IPS DF 4.7 (cell line): Measurements from ENCODE around the gene EIF4G3.

Source experiments
- DNase-seq: peaks from one replicate; pipeline ENCODE4 v3.0.0-alpha.2; 2013; ENCODE audit warnings: low spot score; ENCODE audit errors: extremely low read depth

EIF4G3 gene

GRCh38 chr1:20996554-20996953 lies 180.1 kb downstream of the EIF4G3 start:
- no peak for DNase-seq

- no peak for DNase-seq
Measured at GRCh38 chr1:20993716-20994575, 182.8 kb downstream of the EIF4G3 start.

DNA sequence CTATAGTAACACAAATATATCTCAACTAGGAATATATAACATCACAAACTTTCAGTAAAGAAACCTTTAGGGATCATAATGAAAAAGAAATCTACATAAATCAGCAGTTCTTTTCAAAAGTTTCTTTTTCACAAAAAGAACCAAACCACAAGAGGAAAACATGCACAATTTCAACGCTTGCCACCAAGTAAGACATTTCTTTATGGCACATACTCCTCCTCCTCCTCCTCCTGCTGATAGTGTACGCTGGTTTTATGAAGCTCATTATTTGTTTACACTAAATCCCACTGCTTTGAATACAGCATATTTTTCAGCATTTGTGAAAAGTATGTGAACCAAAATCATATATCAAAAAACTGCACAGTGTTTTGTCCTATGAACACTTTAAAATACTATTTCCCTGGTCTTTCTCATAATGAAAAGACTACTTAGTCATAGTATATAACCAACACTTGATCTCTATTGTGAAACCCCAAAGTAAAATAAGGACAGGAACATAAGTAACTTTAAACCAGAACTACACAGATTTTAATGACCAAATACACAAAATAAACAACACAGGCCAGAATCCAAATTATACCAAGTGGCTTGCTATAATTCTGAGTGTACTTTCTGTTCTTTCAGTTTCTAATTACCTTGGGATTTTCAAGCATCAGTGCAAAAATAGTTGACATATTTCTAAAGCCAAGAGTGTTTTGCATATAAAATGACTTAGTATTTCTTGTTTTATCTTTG lies 184.2 kb downstream of the EIF4G3 start:
- DNase-seq: no peak

GRCh38 chr1:20988943-20989342 lies 187.8 kb downstream of the EIF4G3 start:
- no peak for DNase-seq

DNA sequence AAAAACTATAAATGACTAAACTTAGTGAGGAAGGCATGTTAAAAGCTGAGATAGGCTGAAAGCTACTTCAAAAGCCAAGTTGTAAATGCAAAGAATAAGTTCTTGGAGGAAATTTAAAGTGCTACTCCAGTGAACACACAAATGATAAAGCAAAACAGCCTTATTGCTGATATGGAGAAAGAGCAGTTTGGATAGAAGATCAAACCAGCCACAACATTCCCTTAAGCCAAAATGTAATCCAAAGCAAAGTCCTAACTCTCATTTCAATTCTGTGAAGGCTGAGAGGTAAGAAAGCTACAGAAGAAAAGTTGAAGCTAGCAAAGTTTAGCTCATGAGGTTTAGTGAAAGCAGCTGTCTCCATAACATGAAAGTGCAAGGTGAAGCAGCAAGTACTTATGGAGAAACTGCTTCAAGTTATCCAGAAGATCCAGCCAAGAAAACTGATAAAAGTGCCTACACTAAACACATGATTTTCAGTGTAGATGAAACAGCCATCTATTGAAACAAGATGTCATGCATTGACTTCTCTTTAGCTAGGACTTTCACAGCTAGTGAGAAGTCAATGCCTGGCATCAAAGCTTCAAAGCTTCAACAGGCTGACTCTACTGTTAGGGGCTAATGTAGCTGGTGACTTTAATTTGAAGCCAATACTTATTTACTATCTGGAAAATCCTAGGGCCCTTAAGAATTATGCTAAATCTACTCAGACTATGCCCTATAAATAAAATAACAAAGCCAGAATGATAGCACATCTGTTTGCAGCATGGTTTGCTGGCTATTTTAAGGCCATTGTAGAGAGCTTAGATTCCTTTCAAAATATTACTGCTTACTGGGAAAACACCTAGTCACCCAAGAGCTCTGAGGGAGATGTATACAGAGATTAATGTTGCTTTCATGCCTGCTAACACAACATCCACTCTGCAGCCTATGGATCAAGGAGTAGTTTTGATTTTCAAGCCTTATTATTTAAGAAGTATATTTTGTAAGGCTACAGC lies 188.6 kb downstream of the EIF4G3 start:
- no peak for DNase-seq

DNA sequence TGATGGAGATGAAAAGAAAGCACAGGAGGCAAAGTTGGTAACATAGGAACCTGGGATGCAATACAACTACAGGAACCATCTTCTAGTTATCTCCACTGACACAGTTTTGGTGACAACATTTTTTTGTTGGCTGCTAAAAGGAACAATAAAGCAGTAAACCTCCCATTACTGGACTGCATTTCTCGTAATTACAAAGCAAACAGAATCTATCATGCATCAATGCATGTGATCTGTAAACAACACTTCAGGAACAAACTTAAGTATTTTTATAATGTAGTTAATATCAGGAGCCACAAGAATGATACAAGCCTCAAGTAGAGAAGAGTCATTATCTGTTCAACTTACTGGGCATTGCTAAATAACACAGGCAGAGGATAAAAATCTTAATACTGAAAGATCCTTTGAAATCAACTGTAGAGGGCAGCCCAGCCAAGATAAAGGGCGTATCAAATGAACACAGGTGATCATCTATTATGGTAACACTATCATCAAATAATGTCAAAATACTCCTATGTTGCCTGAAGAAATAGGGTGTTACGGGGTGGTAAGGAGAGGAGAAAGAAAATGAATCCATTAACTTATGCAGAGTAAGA lies 193.3 kb downstream of the EIF4G3 start:
- no peak for DNase-seq

DNA sequence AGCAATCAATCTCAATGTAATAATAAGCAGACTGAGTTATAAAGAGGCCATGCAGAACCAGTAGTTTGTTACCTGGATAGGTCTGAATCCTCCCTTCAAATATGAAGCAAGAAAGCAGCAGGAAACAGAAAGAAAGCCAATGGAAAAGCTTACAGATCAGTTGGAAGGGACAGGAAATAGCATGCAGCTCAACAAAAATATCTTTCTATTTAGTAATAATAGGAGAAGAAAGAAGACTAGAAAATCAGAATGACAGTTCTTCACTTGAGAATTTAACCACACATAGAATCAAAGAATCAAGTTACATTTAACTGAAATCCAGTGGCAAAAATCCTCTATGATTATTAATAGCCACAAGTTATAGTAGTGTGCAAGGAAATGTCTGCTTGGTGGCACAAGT lies 194.4 kb downstream of the EIF4G3 start:
- DNase-seq: no peak

DNA sequence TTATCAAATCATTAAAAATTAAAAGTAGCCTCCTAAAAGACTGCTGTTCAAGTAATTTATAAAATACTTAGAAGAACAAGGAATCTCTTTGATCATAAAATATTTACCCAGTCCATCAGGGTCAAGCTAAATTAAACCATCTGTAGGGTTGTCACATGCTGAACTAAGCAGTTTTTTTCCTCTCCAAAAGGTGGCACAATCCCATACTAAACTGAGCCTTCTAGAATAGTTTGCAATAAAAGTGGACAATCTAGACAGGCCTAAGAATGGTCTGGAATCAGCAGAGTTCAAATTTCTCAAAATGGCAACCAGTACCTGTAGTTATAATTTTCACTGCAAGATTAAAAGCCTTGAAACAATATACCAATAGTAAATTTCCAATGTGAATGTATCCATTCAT lies 194.8 kb downstream of the EIF4G3 start:
- DNase-seq: no peak

DNA sequence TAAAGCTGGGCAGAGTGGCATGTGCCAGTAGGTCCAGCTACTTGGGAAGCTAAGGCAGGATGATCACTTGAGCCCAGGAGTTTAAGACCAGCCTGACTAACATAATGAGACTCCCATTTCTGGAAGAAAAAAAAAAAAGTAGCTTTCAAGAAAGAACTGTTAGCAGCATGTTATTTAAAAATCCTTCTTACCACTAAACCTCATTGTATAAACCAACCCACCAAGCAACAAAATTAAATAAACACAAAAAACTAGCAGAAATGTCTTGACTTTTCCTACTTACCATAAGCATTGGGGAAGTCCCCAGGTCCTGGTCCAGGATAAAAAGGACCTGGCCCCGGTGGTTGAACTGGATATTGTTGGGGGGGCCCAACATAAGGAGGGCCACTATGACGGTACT lies 196.6 kb downstream of the EIF4G3 start:
- no peak for DNase-seq

DNA sequence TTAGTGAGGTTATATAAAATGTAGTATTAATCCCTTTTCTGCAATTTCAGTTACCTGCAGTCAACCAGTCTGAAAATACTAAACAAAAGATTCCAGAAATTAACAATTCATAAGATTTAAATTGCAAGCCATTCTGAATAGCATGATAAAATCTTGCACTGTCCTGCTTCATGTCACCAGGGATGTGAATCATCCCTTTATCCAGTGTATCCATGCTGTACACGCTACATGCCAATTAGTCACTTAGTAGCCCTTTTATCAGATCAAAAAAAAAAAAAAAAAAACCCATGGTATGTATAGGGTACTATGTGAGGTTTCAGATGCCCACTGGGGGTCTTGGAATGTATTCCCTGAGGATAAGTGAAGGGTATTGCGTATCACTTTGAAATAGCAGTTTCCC lies 198.3 kb downstream of the EIF4G3 start:
- no peak for DNase-seq

GRCh38 chr1:20975668-20976067 lies 201.0 kb downstream of the EIF4G3 start:
- DNase-seq: no peak

DNA sequence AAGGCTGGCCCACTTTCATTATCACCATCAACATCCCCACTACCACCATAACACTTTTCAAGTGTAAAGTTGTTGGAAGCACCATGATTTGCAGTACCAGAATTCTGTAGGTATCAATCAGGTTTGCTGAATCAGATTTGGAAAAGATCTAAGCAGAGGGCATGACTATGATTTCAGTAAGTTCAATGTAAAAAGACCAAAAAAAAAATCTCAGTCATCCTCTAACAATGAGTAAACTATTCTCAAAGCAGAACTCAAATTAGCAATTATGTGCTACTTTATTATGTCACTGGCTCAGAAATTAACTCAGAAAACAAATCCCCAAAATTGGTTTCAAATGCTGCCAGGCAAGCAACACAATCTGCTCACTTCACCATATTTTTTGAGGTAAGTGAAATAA lies 201.7 kb downstream of the EIF4G3 start:
- no peak for DNase-seq

DNA sequence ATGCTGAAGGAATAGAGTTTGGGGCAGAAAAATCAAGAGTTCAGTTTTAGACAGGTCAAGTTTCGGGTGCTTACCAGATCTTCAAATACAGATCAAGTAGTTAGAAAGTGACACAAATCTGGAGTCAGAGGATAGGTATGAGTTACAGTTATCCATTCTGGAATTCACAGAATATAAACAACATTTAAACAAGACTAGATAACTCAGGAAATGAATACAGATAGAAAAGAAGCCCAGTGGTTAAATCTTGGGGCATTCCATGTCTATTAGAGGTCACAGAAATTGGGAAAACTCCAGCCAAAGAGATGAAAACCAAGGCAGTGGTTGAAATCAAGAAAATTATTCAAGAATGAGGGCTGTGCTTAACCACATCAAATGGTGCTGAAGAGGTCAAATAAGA lies 202.6 kb downstream of the EIF4G3 start:
- DNase-seq: no peak

GRCh38 chr1:20972855-20973254 lies 203.8 kb downstream of the EIF4G3 start:
- no peak for DNase-seq

- no peak for DNase-seq
Measured at GRCh38 chr1:20964540-20965484, 211.9 kb downstream of the EIF4G3 start.

- no peak for DNase-seq
Measured at GRCh38 chr1:20962576-20963258, 214.0 kb downstream of the EIF4G3 start.

GRCh38 chr1:20958430-20958829 lies 218.3 kb downstream of the EIF4G3 start:
- DNase-seq: no peak

DNA sequence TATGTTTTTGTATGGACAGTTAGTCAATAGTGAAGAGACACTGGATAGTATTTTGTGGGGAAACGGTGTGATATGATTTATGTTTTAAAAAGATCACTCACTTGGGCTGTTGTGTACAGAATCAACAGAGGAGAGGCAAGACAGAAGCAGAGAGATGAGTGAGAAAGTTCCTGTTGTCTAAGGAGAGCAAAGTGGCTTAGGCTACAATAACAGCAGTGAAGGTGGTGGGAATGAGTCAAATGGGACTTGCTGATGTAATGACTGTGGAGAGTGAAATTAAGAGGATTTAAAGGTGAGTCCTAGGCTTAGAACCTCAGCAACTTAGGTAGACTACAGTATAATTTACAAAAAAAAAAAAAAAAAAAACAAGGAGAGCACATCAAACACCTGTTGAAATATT lies 220.4 kb downstream of the EIF4G3 start:
- DNase-seq: no peak

- DNase-seq: no peak
Measured at GRCh38 chr1:20950679-20951078, 226.0 kb downstream of the EIF4G3 start.
